HG02870 (cell line): ENCODE data around the gene FLNB.
"Not testable (repeated sequence)": the region's sequence is repeated elsewhere in the genome, so short reads cannot be mapped to it uniquely, and the experiment has no call there.

ENCODE experiments used
- ATAC-seq: cut with Tn5 transposase; IDR thresholded peaks from one replicate; pipeline ENCODE4 v1.9.1; 2021; ENCODE audit warnings: mild to moderate bottlenecking, moderate library complexity; ENCODE audit not compliant: unreplicated experiment

Gene FLNB

DNA sequence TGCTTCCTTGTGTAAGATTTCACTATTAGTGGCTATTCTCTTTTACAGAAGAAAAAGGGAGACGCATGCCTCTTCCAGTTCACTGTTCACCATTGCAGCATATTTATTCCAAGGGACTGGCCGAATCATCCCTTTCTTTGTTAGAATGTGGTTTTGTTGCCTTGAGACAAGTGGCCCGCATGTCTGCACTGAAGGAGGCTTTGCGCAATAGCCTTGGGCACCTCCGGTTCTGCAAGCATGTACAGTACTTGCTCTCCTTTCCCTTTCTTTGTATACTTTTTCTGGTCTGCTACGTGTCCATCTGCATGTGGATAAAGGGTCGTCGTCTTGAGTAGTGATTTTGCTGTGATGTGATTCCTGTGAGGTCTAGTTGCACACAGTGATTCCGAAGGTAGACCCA, 43.0 kb downstream of the FLNB start:
- ATAC-seq, result no peak

DNA sequence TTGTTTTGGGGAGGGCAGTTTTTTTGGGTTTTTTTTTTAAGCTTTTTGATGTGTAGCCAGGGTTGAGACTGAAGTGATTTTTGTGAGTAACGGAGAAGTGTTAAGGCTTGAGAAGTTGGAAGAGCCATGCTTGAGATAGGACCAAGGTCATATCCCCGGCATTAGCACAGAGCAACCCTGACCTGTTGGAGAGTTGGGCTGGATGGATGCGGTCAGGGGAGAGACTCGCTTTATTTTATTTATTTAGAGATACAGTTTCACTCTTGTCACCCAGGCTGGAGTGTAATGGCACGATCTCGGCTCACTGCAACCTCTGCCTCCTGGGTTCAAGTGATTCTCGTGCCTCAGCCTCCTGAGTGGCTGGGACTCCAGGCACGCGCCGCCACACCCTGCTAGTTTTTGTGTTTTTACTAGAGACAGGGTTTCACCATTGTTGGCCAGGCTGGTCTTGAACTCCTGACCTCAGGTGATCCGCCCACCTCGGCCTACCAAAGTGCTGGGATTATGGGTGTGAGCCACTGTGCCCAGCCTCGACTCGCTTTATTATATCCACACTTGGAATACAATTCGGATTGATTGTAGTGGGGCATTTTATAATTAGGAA, 43.5 kb downstream of the FLNB start:
- ATAC-seq, result not testable (repeated sequence)

DNA sequence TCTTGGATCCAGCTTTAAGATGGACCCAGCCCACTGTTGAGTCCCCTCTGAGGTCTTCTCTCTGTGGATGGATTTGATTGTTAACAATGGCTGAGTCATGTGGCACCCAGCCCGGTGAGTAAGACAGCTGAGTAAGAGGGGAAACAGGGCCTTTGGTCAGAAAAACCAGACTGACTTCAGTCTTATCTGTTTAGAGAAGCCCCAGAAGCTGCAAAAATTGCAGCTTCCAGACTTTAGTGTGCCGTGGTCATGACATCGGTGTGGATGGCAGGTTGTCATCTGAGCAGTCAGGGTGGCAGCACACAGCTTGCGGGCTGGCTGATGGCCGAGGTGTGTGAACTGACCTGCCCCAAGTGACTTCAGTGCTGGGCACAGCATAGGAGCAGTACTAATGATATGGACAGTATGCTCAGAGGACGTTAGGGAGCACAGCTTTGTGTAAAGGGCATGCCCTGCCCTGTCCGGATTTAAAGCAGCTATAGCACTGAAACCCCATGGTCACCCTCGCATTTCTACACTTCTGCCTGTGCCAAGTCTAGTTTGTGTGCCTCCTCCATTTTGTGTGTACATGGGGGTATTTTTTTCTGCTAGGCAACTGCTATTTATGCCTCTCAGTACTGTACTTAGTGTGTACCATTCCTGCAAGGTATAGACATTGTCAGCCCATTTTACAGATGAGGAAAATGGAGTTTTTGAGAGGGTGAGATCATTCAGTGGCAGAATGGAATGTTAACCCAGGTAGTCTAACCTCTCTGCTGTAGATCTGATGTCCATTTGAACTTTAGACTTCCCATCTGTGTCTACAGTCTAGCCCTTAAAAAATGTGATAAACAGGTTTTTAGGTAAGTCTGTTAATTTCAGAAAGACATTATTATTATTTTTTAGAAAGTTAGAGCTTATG, 44.4 kb downstream of the FLNB start:
- ATAC-seq, result peak; percentile 53

DNA sequence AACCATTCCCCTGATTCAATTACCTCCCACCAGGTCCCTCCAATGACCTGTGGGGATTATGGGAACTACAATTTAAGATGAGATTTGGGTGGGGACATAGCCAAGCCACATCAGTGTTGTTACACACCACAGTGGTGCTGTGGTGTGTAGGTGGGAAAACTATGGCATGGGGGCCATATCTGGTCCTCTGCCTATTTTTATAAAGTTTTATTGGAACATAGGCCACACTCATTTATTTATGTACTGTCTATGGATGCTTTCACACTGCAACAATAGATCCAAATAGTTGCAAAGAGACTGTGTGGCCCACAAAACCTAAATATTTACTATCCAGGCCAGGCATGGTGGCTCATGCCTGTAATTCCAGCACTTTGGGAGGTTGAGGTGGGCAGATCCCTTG, 46.4 kb downstream of the FLNB start:
- no peak for ATAC-seq

DNA sequence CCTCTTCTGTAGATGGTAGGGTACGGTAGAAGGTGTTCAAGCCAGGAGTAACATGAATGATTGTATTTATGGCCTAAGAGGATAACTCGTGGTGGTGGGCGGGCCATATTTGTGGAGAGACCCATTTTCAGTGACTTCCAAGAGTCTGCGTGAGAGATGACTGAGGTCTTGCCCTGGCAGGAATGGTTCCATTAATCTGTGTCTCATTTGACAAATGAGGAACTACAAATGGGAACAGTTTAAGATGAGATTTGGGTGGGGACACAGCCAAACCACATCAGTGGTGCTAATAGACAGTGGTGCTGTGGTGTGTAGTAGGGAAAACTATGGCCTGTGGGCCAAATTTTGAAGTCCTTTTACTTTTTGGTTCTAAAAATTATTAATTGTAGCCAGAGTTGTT, 47.1 kb downstream of the FLNB start:
- ATAC-seq, result no peak

DNA sequence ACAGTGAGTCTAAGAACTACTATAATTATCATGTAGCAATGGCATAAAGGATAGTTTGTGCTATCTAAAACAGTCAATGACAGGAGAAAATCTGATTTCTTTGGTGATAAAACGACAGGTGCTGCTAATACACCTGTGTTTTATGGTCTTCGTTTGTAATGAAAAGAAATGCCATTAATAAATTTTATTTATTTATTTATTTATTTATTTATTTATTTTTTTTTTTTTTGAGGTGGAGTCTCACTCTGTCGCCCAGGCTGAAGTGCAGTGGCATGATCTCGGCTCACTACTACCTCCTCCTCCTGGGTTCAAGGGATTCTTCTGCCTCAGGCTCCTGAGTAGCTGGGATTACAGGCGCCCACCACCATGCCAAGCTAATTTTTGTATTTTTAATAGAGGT, 47.7 kb downstream of the FLNB start:
- ATAC-seq, result not testable (repeated sequence)

DNA sequence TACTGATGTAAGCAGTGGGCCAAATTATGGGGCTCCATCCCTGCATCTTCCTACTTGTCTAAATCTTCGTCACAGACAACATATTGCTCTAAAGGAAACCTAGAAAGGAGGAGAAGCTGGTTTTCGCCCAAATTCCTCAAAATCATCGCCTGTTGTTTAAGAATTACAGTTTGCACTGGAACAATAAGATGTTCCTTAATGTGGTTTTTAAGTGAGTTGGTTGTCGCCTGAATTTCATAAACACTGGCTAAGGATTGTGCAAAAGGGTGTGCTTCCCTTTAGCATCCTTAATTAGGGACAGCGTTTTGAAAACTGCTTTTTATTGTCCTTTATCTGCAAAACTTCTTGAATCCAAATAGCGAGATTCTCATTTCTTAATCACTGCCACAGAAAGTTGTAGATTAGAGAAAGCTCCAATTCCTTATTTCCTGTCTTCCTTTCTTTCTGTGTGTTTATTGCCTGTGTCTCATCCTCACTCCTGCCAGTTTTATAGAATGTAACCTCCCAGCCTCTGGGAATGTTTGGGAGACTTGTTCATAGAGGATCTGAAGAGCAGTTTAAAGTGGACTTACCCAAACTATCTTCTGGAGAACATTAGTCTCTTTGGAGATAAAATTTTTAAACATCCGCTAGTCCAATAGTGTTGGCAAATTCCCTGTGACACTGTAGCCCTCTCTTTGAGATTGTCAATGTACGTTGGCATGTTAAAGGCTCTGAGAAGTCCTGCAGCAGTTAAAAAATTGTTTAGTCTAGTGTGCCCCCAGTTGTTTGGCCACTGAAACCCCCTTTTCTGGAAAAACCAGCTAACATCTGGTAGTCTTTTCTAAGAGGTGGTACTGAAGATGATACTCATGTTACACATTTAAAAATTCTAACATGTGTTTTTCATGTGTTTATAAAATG, 50.4 kb downstream of the FLNB start:
- ATAC-seq, result no peak

DNA sequence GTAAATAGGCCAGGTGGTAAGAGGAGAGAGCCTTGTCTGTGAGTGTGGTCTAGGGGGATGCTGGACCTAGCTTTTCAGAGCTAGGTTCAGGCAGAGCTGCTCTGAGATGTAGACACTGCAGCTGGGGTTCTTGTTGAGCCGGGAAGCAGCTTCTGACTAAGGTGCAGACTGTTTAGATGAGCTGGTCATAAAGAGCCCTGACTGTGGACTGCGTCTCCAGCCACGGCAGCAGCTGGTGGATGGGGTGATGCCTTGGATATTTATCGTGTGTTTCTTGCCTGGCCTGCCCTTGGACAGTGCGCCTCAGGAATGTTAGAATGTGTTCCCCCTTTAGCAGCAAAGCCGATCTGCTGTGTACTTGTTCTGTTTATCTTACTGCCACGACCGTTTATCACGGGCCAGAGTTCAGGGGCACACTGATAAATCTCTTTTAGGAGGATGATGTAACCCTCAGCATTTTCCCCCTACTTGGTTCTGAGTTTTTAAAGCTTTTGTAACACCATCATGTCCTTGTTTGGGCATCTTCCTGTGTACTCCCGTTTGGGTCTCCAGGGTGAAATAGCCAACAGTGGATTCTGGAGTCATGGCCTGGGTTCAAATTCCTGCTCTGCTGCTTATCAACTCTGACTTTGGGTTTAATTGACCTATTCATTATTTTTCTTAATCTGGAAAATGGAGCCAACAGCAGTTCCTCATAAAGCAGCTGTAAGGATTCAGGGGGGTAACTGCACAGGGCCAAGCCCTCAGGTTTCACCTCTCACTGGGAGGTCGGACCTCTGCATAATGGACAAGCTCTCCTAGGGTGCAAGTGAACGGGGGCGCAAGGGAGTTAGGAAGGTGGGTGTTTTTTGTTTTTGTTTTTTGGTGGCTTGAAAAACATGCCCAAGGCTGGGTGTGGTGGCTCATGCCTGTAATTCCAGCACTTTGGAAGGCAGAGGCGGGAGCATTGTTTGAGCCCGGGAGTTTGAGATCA, 51.4 kb downstream of the FLNB start:
- no peak for ATAC-seq

DNA sequence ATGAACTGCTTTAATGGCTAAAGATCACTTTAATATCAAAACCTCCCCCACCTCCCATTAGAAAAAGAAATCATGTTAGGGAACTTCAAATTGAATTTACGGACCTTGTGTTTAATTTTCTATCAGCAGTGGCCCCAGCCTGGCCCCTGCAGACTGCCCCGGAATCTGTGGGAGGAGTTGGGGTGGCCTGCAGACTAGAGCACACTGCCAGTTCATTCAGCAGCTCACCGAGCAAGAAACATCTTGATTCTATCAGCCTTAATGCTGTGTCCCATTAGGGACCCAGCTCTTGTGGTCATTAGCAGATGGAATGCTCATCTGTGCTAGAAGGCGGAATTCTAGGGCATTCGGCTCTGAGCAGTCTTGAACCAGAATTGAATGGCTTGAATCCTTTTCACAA, 54.2 kb downstream of the FLNB start:
- no peak for ATAC-seq

DNA sequence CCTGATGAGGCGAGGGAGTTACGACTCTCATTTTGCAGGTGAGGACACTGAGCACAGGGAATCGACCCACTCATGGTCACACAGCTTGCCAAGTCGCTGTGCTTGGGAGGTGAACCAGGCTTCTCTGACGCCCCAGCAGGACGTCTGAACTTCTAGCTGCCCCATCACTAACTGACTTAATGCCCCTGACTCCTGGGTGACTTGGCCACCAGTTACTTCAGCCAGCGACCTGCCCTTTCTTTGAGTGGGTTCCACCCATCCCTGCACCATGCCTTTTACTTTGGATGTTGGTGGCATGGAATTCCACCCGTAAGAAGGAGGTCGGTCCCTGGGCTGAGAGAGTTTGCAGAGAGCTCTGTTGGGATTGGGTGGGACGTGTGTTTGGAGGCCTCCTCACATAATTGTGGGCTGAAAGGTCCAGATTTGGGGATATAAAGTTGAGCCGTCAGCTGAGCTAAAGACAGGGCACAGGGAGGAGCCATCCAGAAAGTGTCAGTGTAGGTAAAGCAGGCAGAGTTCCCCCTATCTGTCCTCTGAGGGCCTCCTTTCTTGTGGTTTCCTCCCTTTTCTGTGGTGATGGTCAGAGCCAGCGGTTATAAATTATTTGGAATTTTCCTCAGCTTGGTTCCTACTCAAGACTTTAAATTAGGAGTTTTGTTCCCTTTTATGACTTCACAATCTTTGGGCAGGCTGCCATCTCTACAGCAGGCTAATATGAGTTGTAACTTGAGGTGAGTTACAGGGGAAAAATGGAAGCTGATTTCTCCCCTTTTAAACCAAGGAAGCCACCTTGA, 55.0 kb downstream of the FLNB start:
- no peak for ATAC-seq

DNA sequence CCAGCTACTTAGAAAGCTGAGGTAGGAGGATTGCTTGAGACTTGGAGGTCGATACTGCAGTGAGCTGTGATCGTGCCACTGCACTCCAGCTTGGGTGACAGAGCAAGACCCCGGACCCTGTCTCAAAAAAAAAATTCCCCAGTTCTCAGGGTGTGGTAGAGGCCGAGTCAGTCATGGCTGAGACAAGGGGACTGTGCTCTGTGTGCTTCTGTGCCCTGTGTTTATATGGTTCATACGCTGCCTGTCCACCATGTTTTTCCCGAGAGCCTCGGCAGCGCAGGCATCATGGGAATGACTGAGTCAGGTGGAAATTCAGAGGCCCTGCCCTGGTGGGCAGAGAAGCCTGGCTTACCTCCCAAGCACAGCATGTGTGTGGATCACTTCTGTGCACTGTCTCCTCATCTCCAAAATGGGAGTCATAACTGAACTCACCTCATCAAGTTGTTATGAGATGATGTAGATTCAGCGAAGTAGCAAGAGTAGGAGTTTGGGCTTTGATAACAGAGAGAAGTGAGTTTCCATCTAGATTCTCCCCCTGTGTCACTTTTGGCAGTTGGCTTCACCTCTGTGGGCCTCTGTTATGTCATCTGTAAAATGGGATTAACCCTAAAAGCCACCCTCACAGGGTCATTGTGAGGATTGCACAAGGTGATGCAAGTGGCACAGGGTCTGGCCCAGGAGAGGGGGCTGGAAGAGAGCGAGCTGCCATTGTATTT, 56.9 kb downstream of the FLNB start:
- no peak for ATAC-seq

DNA sequence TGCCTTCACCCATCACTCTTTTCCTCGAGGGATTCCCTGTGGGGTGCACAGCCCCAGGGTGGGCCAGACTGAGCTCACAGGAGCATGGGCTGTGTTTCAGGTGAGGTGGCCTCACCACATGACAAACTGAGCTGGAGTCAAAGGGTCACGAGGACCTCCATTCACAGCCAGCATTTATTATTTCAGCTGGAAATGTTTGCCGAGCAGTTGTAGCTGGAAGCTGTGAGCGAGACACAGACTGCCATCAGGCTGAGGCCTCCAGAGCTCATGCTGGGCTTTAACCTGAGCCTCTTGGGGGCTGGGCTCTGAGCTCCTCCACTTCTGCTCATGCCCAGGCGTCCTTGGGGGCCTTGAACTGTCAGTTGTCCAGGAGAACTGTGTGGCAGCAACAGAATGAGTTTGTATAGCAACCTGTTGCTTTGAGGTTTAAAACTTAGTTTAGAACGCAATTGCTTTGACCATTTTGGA, 57.5 kb downstream of the FLNB start:
- no peak for ATAC-seq

DNA sequence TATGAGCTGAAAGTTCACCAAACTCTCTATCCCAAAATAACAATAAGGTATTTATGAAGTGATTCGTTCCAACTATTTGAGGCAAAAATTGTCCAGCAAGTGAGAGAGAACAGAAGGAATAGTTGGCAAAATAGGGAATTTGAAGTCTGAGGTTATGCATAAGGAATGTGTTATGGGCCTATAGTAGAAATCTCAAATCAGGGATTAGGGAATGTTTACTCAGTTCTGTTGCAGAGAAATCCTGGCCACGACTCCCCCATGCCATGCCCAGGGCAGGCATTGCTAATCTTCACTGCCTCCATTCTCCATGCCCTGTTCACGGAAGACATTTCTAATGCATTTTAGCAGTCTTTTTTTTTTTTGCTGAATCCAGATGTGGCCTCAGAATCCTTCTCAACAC, 58.6 kb downstream of the FLNB start:
- ATAC-seq, result no peak

DNA sequence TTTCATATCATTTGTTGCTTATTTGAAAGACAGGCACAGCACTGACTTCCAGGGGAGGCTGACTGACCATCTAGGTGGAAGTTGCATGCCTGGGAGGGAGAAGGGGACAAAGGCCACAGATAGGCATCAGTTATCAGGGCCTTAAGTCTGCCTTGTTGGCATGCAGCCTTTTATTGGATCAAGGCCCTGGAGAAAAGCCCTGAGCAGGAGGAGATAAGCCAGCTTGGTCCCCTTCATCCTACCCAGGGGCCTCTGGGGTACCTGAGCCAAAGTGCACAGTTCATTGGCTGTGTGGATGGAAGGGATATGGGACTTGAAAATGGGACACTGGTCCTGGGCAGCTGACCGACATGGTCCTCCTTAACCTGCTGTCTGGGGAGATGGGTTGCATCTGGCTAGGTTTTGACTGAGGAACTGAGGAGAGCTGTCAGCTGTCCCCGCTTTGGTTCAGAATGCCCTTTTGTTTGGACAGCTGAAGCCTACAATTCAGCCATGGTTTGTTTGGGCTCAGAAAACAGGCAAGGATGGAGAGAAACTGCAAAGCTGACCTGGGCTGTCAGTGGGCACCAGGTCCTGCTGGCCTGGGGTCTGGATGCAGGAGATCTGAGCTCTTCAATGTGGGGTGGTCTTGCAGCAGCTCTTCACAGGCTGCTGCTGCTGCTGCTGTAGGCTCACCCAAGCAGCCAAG, 60.0 kb downstream of the FLNB start:
- no peak for ATAC-seq

DNA sequence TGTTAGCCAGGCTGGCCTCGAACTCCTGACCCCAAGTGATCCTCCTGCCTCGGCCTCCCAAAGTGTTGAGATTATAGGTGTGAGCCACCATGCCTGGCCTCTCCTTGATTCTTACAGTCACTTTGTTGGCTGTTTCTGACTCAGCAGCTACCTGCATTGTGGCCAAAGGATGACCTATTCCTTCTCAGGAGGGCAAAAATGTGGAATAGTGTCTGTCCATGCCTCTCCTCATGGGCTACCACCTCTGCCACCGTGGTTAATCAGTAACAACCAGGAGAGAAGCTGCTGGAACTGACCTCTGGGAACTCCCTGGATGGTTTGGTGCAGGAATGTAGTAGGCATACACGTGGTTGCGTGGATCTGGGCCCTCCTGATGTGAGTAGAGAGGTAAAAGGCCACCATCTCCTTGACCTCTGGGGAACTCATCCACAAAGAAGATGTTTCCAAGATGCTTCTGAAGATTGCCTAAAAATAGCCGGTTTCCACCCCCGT, 63.3 kb downstream of the FLNB start:
- no peak for ATAC-seq

DNA sequence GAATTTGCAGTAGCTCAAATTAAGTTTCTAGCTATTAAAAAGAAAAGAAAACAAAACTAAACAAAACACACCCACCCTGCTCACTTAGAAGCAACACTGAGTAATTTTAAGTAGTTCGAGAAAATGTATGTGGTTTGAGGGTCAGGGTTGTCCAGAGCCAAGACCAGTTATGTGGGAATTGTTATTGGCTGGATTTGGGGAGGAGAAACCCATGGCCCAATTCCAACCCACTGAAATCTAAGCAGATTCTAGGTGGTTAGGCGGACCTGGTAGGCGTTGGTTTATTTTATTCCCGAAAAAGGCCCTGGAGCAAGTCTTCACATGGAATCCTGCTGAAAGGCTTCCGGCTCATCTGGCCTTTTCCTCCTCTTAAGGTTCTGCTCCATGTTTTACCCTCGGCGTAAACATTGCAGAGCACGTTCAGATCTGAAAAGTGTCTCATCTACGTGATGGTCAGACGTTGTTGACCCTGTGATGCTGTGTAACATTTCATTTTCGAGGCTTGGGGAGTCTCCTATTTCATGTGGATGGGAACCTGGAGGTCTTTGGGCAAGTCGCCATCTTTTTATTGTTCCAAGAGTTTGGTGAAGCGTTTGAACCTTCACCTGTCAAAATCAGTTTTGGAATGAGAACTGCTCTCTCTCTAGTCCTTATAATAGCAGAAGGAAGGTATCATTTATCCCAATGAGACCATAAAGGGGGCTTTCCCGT, 64.0 kb downstream of the FLNB start:
- ATAC-seq, result no peak

DNA sequence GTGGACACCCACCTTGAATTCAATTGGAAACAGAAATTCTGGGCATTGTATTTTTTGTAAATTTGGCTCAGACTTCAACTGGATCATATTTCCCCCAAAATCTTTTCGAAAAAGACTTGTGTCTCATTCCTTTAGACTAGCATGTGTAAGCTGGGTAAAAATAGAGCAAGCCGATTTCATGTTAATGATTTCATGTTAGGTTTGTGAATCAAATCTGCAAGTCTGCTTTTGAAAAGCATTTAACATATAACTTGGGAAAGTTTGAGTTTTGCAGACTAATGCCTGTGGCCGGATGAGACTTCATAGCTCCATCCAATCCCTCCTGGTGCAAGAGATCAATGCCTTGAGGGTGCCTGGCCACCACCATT, 64.5 kb downstream of the FLNB start:
- ATAC-seq, result no peak
